GM21390 (cell line): ENCODE results near the gene PPDPF.
"Not testable (repeated sequence)": the region's sequence is repeated elsewhere in the genome, so short reads cannot be mapped to it uniquely, and the experiment has no call there.

ENCODE experiments used
- ATAC-seq: cut with Tn5 transposase; IDR thresholded peaks from one replicate; pipeline ENCODE4 v1.9.1; 2021; ENCODE audit not compliant: unreplicated experiment

PPDPF gene

GRCh38 chr20:63547725-63548480, 27.3 kb downstream of the PPDPF start, which contains the start of gene SRMS:
Gene SRMS (minus strand): TSS chr20:63547749. CDS start chr20:63547463, 286 bp downstream.
- ATAC-seq: no peak

GRCh38 chr20:63548542-63548941, 28.0 kb downstream of the PPDPF start:
- ATAC-seq: no peak

GRCh38 chr20:63549019-63549418, 28.5 kb downstream of the PPDPF start:
- ATAC-seq: no peak

- no peak for ATAC-seq
Observed at GRCh38 chr20:63549679-63550282, 29.2 kb downstream of the PPDPF start.

GRCh38 chr20:63551068-63551467, 30.5 kb downstream of the PPDPF start:
- no peak for ATAC-seq

- ATAC-seq: no peak
Observed at GRCh38 chr20:63552481-63553249, 32.1 kb downstream of the PPDPF start.

GRCh38 chr20:63553251-63553932, 32.8 kb downstream of the PPDPF start:
- no peak for ATAC-seq

- no peak for ATAC-seq
Observed at GRCh38 chr20:63553933-63554290, 33.3 kb downstream of the PPDPF start, which contains the start of gene FNDC11. Gene FNDC11 (plus strand): TSS chr20:63554159. CDS start chr20:63555664, 1,505 bp downstream.

GRCh38 chr20:63554361-63555278, 34.1 kb downstream of the PPDPF start:
- ATAC-seq: no peak

GRCh38 chr20:63555661-63556381, 35.3 kb downstream of the PPDPF start:
- ATAC-seq: no peak

- no peak for ATAC-seq
Observed at GRCh38 chr20:63556873-63557478, 36.4 kb downstream of the PPDPF start.

GRCh38 chr20:63557481-63557891, 36.9 kb downstream of the PPDPF start:
- no peak for ATAC-seq

GRCh38 chr20:63558804-63559484, 38.4 kb downstream of the PPDPF start:
- ATAC-seq: no peak

GRCh38 chr20:63559485-63560332, 39.1 kb downstream of the PPDPF start:
- ATAC-seq: not testable (repeated sequence)

GRCh38 chr20:63560333-63560805, 39.8 kb downstream of the PPDPF start:
- no peak for ATAC-seq

- ATAC-seq: no peak
Observed at GRCh38 chr20:63560856-63561609, 40.5 kb downstream of the PPDPF start.
